ENCODE results near the gene NMNAT2.

DNA sequence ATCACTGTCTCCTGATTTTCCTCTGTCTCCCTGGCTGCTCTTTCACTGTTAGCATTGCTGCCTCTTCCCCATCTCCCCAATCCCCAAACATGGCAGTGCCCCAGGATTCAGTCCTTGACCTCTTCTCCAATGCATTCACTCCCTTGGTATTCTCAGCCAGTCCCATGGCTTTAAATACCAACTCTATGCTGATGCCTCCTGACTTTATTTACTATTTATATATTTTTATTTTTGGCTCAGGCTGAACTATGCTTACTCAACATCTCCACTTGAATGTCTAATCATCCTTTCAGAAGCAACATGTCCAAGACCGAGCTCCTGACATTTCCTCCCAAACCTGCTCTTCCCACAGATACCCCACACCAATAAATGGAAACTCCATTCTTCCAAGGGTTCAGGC lies 26.3 kb downstream of the NMNAT2 start:
- TF ChIP-seq, protein P1, sequence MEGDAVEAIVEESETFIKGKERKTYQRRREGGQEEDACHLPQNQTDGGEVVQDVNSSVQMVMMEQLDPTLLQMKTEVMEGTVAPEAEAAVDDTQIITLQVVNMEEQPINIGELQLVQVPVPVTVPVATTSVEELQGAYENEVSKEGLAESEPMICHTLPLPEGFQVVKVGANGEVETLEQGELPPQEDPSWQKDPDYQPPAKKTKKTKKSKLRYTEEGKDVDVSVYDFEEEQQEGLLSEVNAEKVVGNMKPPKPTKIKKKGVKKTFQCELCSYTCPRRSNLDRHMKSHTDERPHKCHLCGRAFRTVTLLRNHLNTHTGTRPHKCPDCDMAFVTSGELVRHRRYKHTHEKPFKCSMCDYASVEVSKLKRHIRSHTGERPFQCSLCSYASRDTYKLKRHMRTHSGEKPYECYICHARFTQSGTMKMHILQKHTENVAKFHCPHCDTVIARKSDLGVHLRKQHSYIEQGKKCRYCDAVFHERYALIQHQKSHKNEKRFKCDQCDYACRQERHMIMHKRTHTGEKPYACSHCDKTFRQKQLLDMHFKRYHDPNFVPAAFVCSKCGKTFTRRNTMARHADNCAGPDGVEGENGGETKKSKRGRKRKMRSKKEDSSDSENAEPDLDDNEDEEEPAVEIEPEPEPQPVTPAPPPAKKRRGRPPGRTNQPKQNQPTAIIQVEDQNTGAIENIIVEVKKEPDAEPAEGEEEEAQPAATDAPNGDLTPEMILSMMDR (IDR thresholded peaks at IDR 0.05) = no peak
- TF ChIP-seq POLR2A (IDR thresholded peaks at IDR 0.05) = no peak

Measured in upper lobe of left lung (tissue), 4 donors.